H1 (cell line): ENCODE data around the gene TXNIP. TPM values are rescaled to one million over a fixed set of nuclear protein-coding genes. Genes with fewer than 3 reads are reported as not detected.

Source experiments
- CTCF ChIA-PET: fragments of 300-600 bp; sonication (Branson Sonifier 250); formaldehyde crosslinking; loops from one replicate; lab custom pipeline; 2021; ENCODE audit not compliant: partially characterized antibody; lab: Charles Lee
- POLR2A ChIA-PET: fragments of 300-600 bp; sonication (Branson Sonifier 250); formaldehyde crosslinking; loops from one replicate; lab custom pipeline; 2021; ENCODE audit warnings: inconsistent platforms; ENCODE audit not compliant: partially characterized antibody; lab: Charles Lee
- DNase-seq, 2 experiments: peaks; one replicate each; pipeline versions ENCODE4 v3.0.0 to v3.0.0-alpha.2; 2010 to 2022; ENCODE audit warnings: low spot score in 2 of 2, low read depth in 1 of 2, mixed read lengths in 1 of 2
- FAIRE-seq: peaks from 2 replicates; lab custom pipeline; 2011; peaks lifted over from hg19 to GRCh38; lab: Jason Lieb, UNC
- H2AFZ ChIP-seq: 2 replicates; pipeline ENCODE4 v1.8.1; 2012; ENCODE audit warnings: low read length, inconsistent platforms
- H2AK5ac ChIP-seq: 2 replicates; pipeline ENCODE4 v1.6.1; 2013; ENCODE audit warnings: low read depth, low read length
- H2BK120ac ChIP-seq: replicated peaks from 2 replicates; pipeline ENCODE3; 2013; ENCODE audit warnings: low read depth, low read length, inconsistent platforms
- H2BK12ac ChIP-seq: 2 replicates; pipeline ENCODE4 v1.6.1; 2013; ENCODE audit warnings: low read depth, low read length
- H2BK15ac ChIP-seq: 2 replicates; pipeline ENCODE4 v1.6.1; 2013; ENCODE audit warnings: low read length
- H2BK20ac ChIP-seq: 2 replicates; pipeline ENCODE4 v1.6.1; 2013; ENCODE audit warnings: low read length
- H2BK5ac ChIP-seq: 2 replicates; pipeline ENCODE4 v1.6.1; 2013; ENCODE audit warnings: low read depth, low read length
- H3K14ac ChIP-seq: 2 replicates; pipeline ENCODE4 v1.6.1; 2013; ENCODE audit warnings: inconsistent platforms; ENCODE audit not compliant: insufficient read length
- H3K18ac ChIP-seq: 2 replicates; pipeline ENCODE4 v1.6.1; 2013; ENCODE audit warnings: low read length; ENCODE audit errors: extremely low read depth
- H3K23ac ChIP-seq: 2 replicates; pipeline ENCODE4 v1.6.1; 2013; ENCODE audit warnings: inconsistent platforms; ENCODE audit not compliant: insufficient read length
- H3K23me2 ChIP-seq: 2 replicates; pipeline ENCODE4 v1.6.1; 2013; ENCODE audit warnings: low read depth, low read length
- H3K27ac ChIP-seq: 2 replicates; pipeline ENCODE4 v1.6.1; 2011; ENCODE audit warnings: low read depth, low read length, inconsistent platforms
- H3K27me3 ChIP-seq, 4 experiments: replicated peaks in 1 of 4; 1 replicate in 1 of 4; 2 replicates in 3 of 4; pipeline versions ENCODE4 v1.6.1 to v1.8.1; 2011 to 2013; ENCODE audit warnings: low read length in 3 of 4, mild to moderate bottlenecking in 3 of 4, inconsistent platforms in 2 of 4, mixed read lengths in 2 of 4, moderate library complexity in 1 of 4; ENCODE audit not compliant: control insufficient read depth in 3 of 4, insufficient read depth in 3 of 4; ENCODE audit errors: extremely low read depth in 1 of 4
- H3K36me3 ChIP-seq, 4 experiments: 2 replicates each; pipeline versions ENCODE4 v1.6.1 to v1.8.1; 2011 to 2013; ENCODE audit warnings: mild to moderate bottlenecking in 4 of 4, low read length in 3 of 4, moderate library complexity in 2 of 4, control low read depth in 1 of 4, inconsistent platforms in 1 of 4; ENCODE audit not compliant: insufficient read depth in 4 of 4, control insufficient read depth in 2 of 4
- H3K4ac ChIP-seq: replicated peaks from 2 replicates; pipeline ENCODE3; 2013; ENCODE audit warnings: low read length, low read depth, mixed read lengths, inconsistent platforms; ENCODE audit not compliant: insufficient read length
- H3K4me1 ChIP-seq, 4 experiments: replicated peaks in 1 of 4; 1 replicate in 1 of 4; 2 replicates in 3 of 4; pipeline versions ENCODE4 v1.6.1 to v1.8.1; 2011 to 2013; ENCODE audit warnings: low read length in 3 of 4, inconsistent platforms in 2 of 4, mixed read lengths in 1 of 4; ENCODE audit not compliant: insufficient read depth in 4 of 4, control insufficient read depth in 3 of 4
- H3K4me2 ChIP-seq, 2 experiments: 2 replicates each; pipeline versions ENCODE4 v1.6.1 to v1.8.1; 2011 to 2013; ENCODE audit warnings: low read depth in 2 of 2, low read length in 2 of 2, control low read depth in 1 of 2, inconsistent platforms in 1 of 2, mild to moderate bottlenecking in 1 of 2; ENCODE audit not compliant: insufficient read depth in 1 of 2
- H3K4me3 ChIP-seq, 4 experiments: fragments of 200-600, 300-600 bp in 1 of 4; sonication (generic), shearing (Covaris generic), sonication (Bioruptor Twin) in 1 of 4; 2 replicates each; pipeline versions ENCODE4 v1.5.1 to v1.8.1; 2011 to 2016; ENCODE audit warnings: low read length in 4 of 4, low read depth in 3 of 4, control low read depth in 2 of 4, inconsistent platforms in 2 of 4, mild to moderate bottlenecking in 2 of 4, mixed read lengths in 1 of 4, moderate library complexity in 1 of 4; ENCODE audit not compliant: insufficient read depth in 2 of 4; ENCODE audit errors: extremely low read depth in 1 of 4
- H3K56ac ChIP-seq: replicated peaks from 2 replicates; pipeline ENCODE3; 2013; ENCODE audit warnings: low read depth, mild to moderate bottlenecking, mixed read lengths, low read length, inconsistent platforms; ENCODE audit not compliant: insufficient read length
- H3K79me1 ChIP-seq: 2 replicates; pipeline ENCODE4 v1.6.1; 2013; ENCODE audit warnings: low read depth, low read length, control low read depth
- H3K79me2 ChIP-seq, 2 experiments: 2 replicates each; pipeline versions ENCODE4 v1.6.1 to v1.8.1; 2012 to 2013; ENCODE audit warnings: low read length in 2 of 2, mild to moderate bottlenecking in 2 of 2, inconsistent platforms in 1 of 2; ENCODE audit not compliant: insufficient read depth in 2 of 2, control insufficient read depth in 1 of 2
- H3K9ac ChIP-seq, 4 experiments: replicated peaks in 1 of 4; 1 replicate in 1 of 4; 2 replicates in 3 of 4; pipeline versions ENCODE4 v1.6.1 to v1.8.1; 2011 to 2013; ENCODE audit warnings: low read depth in 3 of 4, low read length in 3 of 4, control low read depth in 2 of 4, mild to moderate bottlenecking in 2 of 4, moderate library complexity in 2 of 4, inconsistent platforms in 1 of 4; ENCODE audit errors: extremely low read depth in 1 of 4
- H3K9me3 ChIP-seq, 2 experiments: 2 replicates each; pipeline versions ENCODE4 v1.6.1 to v1.8.1; 2012 to 2013; ENCODE audit warnings: mild to moderate bottlenecking in 2 of 2, moderate library complexity in 2 of 2, control low read depth in 1 of 2, inconsistent platforms in 1 of 2, low read depth in 1 of 2, low read length in 1 of 2, mixed read lengths in 1 of 2; ENCODE audit not compliant: insufficient read depth in 2 of 2
- H4K20me1 ChIP-seq, 2 experiments: replicated peaks in 1 of 2; 2 replicates each; pipeline versions ENCODE3 to v1.8.1; 2011 to 2013; ENCODE audit warnings: inconsistent platforms in 2 of 2, low read length in 2 of 2, mild to moderate bottlenecking in 1 of 2; ENCODE audit not compliant: insufficient read depth in 2 of 2, control insufficient read depth in 1 of 2
- H4K5ac ChIP-seq: 2 replicates; pipeline ENCODE4 v1.6.1; 2013; ENCODE audit warnings: low read length, low read depth, mixed read lengths, inconsistent platforms; ENCODE audit not compliant: insufficient read length
- H4K8ac ChIP-seq: 2 replicates; pipeline ENCODE4 v1.8.0; 2013; ENCODE audit warnings: mild to moderate bottlenecking, moderate library complexity, low read length, inconsistent platforms; ENCODE audit not compliant: insufficient read depth; ENCODE audit errors: extremely low read depth
- H4K91ac ChIP-seq: replicated peaks from 2 replicates; pipeline ENCODE3; 2013; ENCODE audit warnings: low read length, mixed read lengths, inconsistent platforms; ENCODE audit not compliant: insufficient read length
- BCL11A ChIP-seq, 2 experiments: IDR thresholded peaks; one replicate each; pipeline ENCODE4 v1.6.1; 2011; ENCODE audit warnings: low read depth in 2 of 2, low read length in 2 of 2, mild to moderate bottlenecking in 2 of 2
- CEBPB ChIP-seq: IDR thresholded peaks from 2 replicates; pipeline ENCODE4 v1.6.1; 2012; ENCODE audit warnings: low read depth, low read length
- CREB1 ChIP-seq: IDR thresholded peaks from 2 replicates; pipeline ENCODE4 v1.6.1; 2012; ENCODE audit warnings: inconsistent platforms
- KDM1A ChIP-seq: fragments of 200-600, 300-600 bp; sonication (generic); IDR thresholded peaks from 2 replicates; pipeline ENCODE4 v1.7.1; 2016; ENCODE audit warnings: mild to moderate bottlenecking, low read length, borderline replicate concordance
- NRF1 ChIP-seq: IDR thresholded peaks from 2 replicates; pipeline ENCODE4 v1.6.1; 2011; ENCODE audit warnings: mild to moderate bottlenecking, low read depth, low read length, improper control_type of control experiment
- RAD21 ChIP-seq, 2 experiments: IDR thresholded peaks in 1 of 2; conservative IDR thresholded peaks in 1 of 2; 2 replicates each; pipeline ENCODE4 v1.6.1; 2011; ENCODE audit warnings: low read depth in 2 of 2, low read length in 2 of 2, improper control_type of control experiment in 1 of 2, inconsistent platforms in 1 of 2, mild to moderate bottlenecking in 1 of 2, moderate library complexity in 1 of 2
- RXRA ChIP-seq: IDR thresholded peaks from 2 replicates; pipeline ENCODE4 v1.6.1; 2011; ENCODE audit warnings: low read depth, mild to moderate bottlenecking, low read length, moderate library complexity; ENCODE audit not compliant: insufficient read depth
- SIRT6 ChIP-seq: IDR thresholded peaks from one replicate; pipeline ENCODE4 v1.7.1; 2012; ENCODE audit warnings: low read length, inconsistent platforms
- SIX5 ChIP-seq: IDR thresholded peaks from 2 replicates; pipeline ENCODE4 v1.6.1; 2011; ENCODE audit warnings: mild to moderate bottlenecking, low read depth, low read length
- SUZ12 ChIP-seq: fragments of 200-600 bp; sonication (generic); IDR thresholded peaks from 2 replicates; pipeline ENCODE4 v1.6.1; 2012; ENCODE audit warnings: mild to moderate bottlenecking, inconsistent platforms, low read length, moderate library complexity, mixed read lengths
- TAF7 ChIP-seq: optimal IDR thresholded peaks from 2 replicates; pipeline ENCODE3; 2011; ENCODE audit warnings: low read depth, mild to moderate bottlenecking, inconsistent platforms, low read length, moderate library complexity, borderline replicate concordance
- WGBS, 2 experiments: shearing (Covaris generic) in 1 of 2; methylation state at CpG; one replicate each; pipeline versions ENCODE4 v1.1.6 to v1.1.7; 2013 to 2015; ENCODE audit warnings: low lambda C conversion rate in 2 of 2, mixed read lengths in 2 of 2, inconsistent platforms in 1 of 2, low coverage in 1 of 2, missing lambda C conversion rate in 1 of 2; ENCODE audit not compliant: insufficient replicate concordance in 2 of 2, insufficient coverage in 1 of 2, insufficient read length in 1 of 2; ENCODE audit errors: extremely low coverage in 1 of 2, missing lambda C conversion rate in 1 of 2; 5-methylcytosine and 5-hydroxymethylcytosine counted together
- polyA plus RNA-seq, 7 experiments: library from polyadenylated mRNA; depleted of rRNA in 3 of 7; stranded (reverse) in 5 of 7; unstranded in 2 of 7; fragments of >200 nt in 5 of 7; fragments of 200-250 nt in 2 of 7; gene quantifications; 1 replicate in 5 of 7; 2 replicates in 1 of 7; 4 replicates in 1 of 7; pipeline versions ENCODE4 v1.2.1 to v1.2.3, GENCODE V29; 2011 to 2013; ENCODE audit warnings: missing spikeins in 2 of 7, mixed read lengths in 2 of 7
- total RNA-seq: library from RNA; stranded (reverse); fragmentation: NEBNext Ultra II Directional; extraction: Animal tissue kit (Norgen Biotek cat#: 25700); gene quantifications from 2 replicates; pipeline ENCODE4 v1.2.1, GENCODE V29; 2021
- TF ChIP-seq, protein P1 (sequence below), 3 experiments: IDR thresholded peaks; 1 replicate in 2 of 3; 2 replicates in 1 of 3; pipeline versions ENCODE4 v1.5.1 to v1.6.1; 2011; ENCODE audit warnings: low read length in 3 of 3, mild to moderate bottlenecking in 3 of 3, inconsistent platforms in 2 of 3, low read depth in 1 of 3, moderate library complexity in 1 of 3; ENCODE audit not compliant: insufficient read depth in 1 of 3; ENCODE audit errors: control extremely low read depth in 1 of 3

The TXNIP gene
- total and polyA plus RNA-seq, 2 of the 8 experiments (the other 6 are each of a cell fraction or from before 2014, with no cell fraction given): 12.3 to 56.8 TPM

DNA sequence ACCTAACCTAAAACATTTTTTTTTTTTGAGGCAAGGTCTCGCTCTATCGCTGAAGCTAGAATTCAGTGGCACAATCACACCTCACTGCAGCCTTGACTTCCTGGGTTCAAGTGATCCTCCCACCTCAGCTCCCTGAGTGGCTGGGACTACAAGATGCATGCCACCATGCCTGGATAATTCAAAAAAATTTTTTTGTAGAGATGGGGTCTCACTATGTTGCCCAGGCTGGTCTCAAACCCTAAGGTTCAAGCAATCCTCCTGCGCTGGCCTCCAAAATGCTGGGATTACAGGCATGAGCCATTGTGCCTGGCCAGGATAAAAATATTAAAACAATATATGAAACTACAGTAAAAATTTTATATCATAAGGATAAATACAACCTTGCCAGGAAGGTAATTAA, 43.5 kb downstream of the TXNIP start:
- Histone ChIP-seq H3K27ac (no peak overlapping the region), H4K8ac (no peak overlapping the region), H3K4me1 (peaks cover 0 to 2% (median 0%) of the 10 kb centered on the region in 4 experiments; a peak in 1 of 7 replicates), H2BK5ac (no peak overlapping the region), H3K9me3 (no peaks in the 10 kb centered on the region), H3K4me3 (no peak overlapping the region), H3K18ac (no peak overlapping the region), H3K36me3 (no peaks in the 10 kb centered on the region), H3K4ac (no peak overlapping the region), H2AK5ac (no peak overlapping the region), H3K23me2 (peaks cover 3% of the 10 kb centered on the region), H4K5ac (no peak overlapping the region), H3K4me2 (no peak overlapping the region), H2BK15ac (no peak overlapping the region), H2BK12ac (no peak overlapping the region), H3K56ac (no peak overlapping the region), H3K79me2 (no peaks in the 10 kb centered on the region), H2BK120ac (no peak overlapping the region), H3K27me3 (peaks cover 0 to 25% (median 16%) of the 10 kb centered on the region in 4 experiments; a peak in 6 of 7 replicates), H3K79me1 (no peaks in the 10 kb centered on the region), H3K9ac (no peak overlapping the region), H4K20me1 (no peaks in the 10 kb centered on the region), H4K91ac (no peak overlapping the region), H2BK20ac (no peak overlapping the region), H3K14ac (no peak overlapping the region), H2AFZ (no peak overlapping the region), H3K23ac (no peak overlapping the region)
- ChIA-PET POLR2A (interaction anchor here (2.2 kb wide), 1 partner anchor 11 kb away, joined by 6 read pairs; the partner anchor contains the start of genes ANKRD34A and POLR3GL), CTCF (interaction anchor here (1.0 kb wide), 1 partner anchor 53 kb away, joined by 3 read pairs; no protein-coding TSS in a partner anchor)
- DNase-seq: no peak
- WGBS, 2 experiments: 94% methylated on average over 3 of the region's 3 CpGs; no CpG with 5 or more reads in 1 of the 2 experiments
- FAIRE-seq: no peak
- no peak for TF ChIP-seq CREB1
- TF ChIP-seq TAF7: no peak
- TF ChIP-seq SUZ12: no peak
- no peak for TF ChIP-seq KDM1A
- TF ChIP-seq RXRA: no peak
- TF ChIP-seq, protein P1, sequence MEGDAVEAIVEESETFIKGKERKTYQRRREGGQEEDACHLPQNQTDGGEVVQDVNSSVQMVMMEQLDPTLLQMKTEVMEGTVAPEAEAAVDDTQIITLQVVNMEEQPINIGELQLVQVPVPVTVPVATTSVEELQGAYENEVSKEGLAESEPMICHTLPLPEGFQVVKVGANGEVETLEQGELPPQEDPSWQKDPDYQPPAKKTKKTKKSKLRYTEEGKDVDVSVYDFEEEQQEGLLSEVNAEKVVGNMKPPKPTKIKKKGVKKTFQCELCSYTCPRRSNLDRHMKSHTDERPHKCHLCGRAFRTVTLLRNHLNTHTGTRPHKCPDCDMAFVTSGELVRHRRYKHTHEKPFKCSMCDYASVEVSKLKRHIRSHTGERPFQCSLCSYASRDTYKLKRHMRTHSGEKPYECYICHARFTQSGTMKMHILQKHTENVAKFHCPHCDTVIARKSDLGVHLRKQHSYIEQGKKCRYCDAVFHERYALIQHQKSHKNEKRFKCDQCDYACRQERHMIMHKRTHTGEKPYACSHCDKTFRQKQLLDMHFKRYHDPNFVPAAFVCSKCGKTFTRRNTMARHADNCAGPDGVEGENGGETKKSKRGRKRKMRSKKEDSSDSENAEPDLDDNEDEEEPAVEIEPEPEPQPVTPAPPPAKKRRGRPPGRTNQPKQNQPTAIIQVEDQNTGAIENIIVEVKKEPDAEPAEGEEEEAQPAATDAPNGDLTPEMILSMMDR (IDR thresholded peaks at IDR 0.05; ENCODE audit: control extremely low read depth in 1 of 3, insufficient read depth in 1 of 3, low read depth in 1 of 3, low read length in 3 of 3): no peak
- TF ChIP-seq SIRT6: no peak
- no peak for TF ChIP-seq SIX5
- TF ChIP-seq CEBPB: no peak
- no peak for TF ChIP-seq RAD21 (IDR thresholded peaks at IDR 0.05 in 1 of 2, conservative IDR thresholded peaks at IDR 0.05 in 1 of 2; ENCODE audit: low read depth in 2 of 2, low read length in 2 of 2)
- TF ChIP-seq NRF1: no peak
- no peak for TF ChIP-seq BCL11A (IDR thresholded peaks at IDR 0.05; ENCODE audit: low read depth in 2 of 2, low read length in 2 of 2)
